CD4-positive, alpha-beta T cell treated with Interleukin-15 for 1 hour (primary cell): ENCODE data around the gene MGAT1.
A peak's percentile ranks its signal among the peaks of the same experiment; 100 is the strongest.
"Not testable (repeated sequence)": the region's sequence is repeated elsewhere in the genome, so short reads cannot be mapped to it uniquely, and the experiment has no call there.

Experiments used
- DNase-seq: peaks from one replicate; pipeline ENCODE4 v3.0.0-alpha.2; 2020

Gene MGAT1

DNA sequence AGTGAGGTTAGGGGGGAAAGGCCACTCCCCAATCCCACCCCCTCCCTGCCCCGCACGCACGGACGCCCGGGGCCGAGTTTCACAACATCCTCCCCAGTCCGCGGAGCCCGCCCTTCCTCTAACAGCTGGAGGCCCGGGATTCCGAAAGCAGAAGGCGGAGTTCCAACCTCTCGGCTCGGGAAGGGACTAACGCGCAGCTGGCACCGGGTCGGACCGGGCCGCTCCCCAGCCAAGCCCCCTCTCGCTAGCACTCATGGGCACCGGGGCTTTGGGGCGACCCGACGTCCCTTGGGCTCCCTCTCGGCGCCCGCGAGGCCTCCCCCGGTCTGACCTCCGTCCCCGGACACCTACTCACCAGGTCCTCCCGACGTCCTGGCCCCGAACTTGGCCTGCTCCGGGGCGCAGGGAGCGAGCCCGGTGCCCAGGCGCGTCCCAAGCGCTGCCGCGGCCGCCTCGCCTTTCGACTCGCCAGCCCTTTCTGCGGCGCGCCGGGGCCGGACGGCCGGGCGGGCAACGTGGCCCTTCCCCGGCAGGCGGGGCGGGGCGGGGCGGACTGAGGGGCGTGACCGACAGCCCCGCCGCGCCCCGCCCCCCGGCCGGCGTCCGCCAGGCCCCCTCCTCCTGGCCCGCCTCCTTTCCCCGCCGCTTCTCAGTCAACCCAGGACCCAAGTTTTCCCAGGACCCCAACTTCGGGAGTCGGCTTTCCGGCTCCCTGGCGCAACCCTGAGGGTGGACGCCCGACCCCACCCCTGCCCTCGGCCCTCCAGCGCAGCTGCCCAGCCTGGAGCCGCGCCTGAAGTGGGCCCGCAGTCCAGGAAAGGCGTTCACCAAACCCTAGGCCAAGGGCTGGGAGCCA is at the start of gene MGAT1:
MGAT1 (minus strand) TSS at position 482 of the 856 bp plus-strand sequence. CDS start 9,835 bp downstream, outside the sequence.
- DNase-seq, result peak; percentile 65

DNA sequence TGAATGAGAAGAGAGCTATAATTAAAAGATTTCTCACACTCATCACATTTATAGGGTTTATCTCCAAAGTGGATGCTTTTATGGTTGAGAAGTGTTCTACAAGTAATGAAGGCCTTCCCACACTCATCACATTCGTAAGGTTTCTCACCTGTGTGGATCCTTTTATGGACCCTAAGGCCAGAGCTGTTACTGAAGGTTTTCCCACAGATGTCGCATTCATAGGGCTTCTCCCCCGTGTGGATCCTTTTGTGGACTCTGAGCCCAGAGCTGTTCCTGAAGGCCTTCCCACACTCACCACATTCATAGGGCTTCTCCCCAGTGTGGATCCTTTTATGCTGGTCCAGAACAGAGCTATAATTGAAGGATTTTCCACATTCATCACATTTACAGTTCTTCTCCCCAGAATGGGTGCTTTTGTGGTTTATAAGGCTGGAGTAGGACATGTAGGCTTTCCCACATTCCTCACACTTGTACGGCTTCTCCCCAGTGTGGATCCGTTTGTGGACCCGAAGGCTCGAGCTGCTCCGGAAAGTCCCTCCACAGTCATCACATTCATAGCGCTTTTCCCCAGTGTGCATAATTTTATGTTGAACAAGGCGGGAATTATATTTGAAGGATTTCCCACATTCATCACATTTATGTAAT is 48.0 kb upstream of the MGAT1 start:
- DNase-seq, result no peak

DNA sequence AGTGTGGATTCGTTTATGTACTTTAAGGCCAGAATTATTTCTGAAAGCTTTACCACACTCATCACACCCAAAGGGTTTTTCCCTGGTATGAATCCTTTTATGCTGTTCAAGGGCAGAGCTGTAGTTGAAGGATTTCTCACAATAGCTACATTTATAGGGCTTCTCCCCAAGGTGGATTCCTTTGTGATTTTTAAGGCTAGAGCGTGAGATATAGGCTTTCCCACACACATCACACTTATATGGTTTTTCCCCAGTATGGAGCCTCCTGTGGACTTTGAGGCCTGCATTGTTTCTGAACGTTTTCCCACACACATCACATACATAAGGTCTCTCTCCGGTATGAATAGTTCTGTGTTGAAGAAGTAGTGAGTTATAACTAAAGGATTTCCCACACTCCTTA is 47.2 kb upstream of the MGAT1 start:
- DNase-seq, result no peak

DNA sequence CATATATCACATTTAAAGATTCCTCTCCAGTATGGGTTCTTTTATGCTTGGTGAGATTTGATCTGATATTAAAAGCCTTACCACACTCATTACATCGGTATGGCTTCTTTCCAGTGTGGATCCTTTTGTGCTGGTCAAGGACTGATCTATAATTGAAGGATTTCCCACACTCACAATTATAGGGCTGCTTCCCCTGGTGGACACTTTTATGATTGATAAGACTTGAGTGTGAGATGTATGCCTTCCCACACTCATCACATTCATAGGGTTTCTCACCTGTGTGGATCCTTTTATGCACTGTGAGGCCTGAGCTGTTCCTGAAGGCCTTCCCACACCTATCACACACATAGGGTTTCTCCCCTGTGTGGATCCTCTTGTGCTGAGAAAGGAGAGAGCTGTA is 46.3 kb upstream of the MGAT1 start:
- DNase-seq, result no peak

DNA sequence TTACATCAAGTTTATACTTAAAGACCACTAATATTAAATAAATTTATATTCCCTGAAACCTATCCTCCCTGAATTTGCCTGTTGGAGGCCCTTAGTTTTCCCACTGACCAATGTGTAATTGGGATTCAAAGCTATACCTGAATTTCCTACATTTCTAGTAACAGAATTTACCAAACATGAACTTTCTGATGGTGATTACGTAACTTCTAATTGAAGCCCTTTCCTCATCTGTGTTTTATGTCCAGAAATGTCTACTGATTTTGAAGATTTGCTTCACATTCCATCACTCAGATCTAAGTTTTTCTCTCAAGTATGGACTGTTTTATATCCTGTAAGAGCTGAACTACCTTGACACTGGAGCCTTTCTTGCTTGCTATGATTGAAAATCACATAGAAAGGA is 45.7 kb upstream of the MGAT1 start:
- DNase-seq, result no peak

DNA sequence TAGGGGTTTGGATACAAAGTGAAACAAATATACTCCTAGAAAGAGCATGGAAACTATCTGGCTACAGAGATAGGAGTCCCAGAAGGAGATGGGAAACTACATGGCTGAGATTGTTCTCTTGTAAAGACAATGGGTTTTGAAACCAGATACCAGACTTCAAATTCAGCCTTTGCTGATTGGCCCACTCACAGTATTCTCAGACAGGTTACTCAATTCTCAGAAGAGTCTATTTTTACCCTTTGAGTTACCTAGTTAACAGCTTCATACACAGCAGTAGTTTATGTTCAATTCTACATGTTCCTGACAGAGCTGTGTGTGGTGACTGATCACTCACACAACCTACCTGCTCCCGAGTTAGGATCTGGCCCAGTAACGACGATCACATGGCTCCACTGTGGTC is 44.4 kb upstream of the MGAT1 start:
- DNase-seq, result no peak

DNA sequence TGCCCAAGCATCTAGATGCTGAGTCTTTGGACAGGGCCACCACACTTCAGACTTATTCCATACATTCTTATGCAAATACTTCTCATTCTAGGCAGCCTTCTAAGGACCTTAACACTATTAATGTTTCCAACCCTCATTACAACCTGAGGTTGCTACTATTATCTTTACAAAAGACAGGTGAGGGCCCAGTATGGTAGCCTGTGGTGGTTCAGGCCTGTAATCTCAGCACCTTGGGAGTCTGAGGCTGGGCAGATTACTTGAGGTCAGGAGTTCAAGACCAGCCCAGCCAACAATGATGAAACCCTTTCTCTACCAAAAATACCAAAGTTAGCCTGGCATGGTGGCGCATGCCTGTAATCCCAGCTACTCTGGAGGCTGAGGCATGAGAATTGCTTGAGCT is 42.3 kb upstream of the MGAT1 start:
- no peak for DNase-seq

DNA sequence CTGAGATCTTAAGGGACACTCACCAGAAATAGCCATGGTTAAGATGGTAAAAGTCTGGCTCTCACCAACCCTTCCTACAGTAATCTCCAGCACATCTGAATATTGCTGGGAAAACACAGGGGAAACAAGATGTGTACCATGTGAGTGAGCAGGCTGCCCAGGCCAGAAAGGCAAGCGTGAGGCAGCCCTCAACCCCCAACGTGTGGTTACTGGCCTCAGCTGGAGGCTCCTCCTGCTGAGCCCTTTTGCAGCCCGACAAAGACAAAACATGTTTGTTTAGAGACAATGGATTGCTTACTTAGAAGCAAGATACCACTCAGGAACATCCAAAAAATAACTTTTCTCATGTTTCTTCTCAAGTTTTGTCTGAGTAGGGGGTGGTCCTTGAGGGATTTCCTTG is 41.8 kb upstream of the MGAT1 start:
- no peak for DNase-seq

DNA sequence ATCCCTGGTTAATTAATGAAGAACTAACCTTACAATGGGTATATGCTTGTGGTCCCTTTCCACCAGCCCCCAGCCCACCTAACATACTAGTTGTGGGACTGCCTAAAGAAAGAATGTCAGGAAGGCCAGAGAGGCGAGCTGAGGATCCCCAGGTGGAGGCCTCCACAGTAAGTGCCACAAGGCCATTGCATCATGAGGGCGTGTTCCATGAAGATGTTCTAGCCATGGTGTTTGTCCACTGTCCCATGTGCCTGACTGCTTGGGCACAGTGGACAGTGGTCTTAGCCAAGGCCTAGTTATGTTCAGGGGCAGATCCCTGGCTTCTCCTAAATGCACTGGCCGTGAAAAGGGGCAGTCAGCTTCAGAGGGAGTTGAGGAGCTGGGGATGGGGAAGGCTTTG is 37.3 kb upstream of the MGAT1 start:
- DNase-seq, result no peak

DNA sequence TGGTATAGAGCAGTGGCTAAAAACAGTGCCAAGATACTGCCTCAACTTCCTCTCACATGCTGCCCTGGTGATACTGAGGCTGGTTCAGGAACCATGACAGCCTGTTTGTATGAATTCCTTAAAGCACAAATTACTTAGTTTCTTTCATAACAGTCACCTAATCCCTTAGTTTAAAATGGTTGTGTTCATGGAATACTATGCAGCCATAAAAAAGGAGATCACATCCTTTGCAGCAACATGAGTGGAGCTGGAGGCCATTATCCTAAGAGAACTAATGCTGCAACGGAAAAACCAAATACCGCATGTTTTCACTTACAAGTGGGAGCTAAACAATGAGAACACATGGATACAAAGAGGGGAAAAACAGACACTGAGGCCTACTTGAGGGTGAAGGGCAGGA is 36.6 kb upstream of the MGAT1 start:
- no peak for DNase-seq

DNA sequence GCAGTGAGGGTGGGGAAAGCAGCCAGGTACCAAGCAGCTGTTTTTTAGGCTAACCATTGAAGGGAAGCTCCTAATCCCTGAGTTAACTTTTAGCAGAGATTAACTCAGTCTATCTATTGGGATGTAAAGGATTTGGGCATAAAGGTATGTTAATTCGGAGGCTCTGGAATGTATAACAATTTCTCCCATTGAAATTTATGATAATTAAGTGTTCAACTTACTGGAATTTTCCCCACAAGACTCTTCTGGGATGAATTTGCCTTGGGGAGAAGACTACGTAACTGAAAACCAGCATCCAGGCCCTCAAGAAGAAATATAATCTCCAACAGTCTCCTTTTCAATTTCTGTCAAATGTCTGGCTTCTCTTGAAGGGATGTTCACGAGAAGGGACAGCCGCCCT is 34.9 kb upstream of the MGAT1 start:
- no peak for DNase-seq

DNA sequence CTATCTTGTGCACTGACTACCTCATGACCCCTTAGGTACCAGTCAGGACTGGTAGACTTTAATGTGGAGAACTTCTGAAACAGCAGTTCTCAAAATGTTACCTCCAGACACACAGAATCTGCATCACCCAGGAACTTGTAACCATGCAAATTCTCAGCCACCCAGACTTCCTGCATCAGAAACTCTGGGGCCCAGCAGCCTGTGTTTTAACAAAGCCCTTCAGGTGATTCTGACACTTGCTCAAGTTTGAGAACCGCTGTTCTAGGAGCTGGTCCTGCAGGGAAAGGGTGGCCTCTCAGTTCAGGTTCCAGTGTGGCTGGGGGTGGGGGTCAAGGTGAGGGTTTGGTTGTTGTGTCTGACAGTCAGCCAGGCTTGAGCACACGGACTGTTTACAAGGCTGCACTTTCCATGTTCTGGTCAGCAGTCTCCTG is 30.0 kb upstream of the MGAT1 start:
- peak; percentile 44 for DNase-seq

DNA sequence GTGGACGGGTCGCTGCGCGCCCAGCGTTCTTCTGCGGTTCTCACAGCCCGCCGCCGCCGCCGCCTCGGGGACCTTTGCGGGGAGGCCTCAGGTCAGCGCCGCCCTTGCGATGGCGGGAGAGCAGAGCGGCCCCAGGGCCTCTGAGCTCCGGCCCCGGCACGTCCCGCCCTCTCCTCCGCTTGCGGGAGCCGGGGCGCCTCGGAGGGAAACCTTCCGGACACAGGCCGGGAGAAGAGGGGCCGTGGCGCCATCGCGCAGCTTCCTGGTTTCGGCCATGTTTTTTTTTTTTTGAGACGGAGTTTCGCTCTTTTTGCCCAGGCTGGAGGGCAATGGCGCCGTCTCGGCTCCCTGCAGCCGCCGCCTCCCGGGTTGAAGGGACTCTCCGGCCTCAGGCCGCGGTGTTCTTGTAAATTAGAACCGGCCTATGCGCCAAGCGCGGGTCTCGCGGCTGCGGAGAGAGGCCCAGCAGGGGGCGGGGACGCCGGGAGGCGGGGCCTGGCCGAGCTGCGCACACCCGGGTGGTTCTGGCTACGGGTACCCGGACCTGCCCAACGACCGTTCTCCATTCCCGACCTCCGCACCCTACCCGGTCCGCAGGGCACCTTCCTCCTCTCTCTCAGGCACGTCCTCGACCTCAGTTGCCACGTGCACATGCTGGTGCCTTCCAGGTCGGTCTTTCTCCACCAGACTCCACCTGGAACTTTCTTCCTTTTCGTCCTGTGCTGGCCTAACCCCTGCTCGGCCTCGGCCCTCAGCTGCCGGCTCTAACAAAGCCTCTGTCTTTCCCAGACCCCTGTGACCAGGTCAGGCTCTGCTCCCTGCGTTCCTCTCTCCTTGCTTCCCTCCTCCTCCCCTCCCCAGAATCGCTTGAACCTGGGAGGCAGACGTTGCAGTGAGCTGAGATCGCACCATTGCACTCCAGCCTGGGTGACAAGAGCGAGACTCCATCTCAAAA is 28.8 kb upstream of the MGAT1 start:
- peak; percentile 79 for DNase-seq

DNA sequence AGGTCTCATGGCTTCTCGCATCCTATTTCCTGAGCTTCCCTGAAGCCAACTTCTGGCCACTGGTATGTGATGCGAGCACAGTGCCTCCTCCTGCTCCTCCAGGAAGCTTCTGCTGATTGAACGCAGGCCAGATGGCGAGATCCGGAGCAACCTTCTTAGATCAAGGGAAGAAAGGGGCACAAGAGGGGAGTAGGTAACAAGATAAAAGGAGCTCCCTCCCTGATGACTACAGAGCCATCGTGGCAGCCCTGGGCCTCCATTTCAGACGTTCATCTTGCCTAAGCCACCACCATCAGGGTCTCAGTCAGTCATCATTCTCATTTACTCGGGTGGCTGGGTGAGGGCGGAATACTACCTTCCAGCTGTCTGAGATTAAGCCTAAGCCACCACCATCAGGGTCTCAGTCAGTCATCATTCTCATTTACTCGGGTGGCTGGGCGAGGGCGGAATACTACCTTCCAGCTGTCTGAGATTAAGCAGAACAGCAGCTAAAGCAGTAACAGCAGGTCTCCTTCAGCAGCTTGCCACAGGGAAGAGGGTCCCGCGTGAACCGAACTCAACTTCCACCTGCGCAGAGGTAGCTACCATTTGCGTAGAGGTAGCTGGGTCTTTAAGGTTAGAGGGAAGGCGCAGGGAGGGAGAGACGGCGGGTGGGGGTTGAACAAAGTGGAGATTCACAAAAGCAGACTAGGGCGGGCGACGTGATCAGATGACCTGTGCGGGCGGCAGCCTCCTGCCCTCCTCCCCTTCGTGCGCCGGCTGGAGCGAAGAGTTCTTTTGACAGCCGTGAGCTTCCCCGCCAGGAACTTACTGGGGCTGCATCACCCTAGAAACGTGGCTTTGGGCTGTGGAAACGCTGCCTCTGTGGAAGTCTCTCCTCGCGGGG is 27.9 kb upstream of the MGAT1 start:
- peak; percentile 81 for DNase-seq

DNA sequence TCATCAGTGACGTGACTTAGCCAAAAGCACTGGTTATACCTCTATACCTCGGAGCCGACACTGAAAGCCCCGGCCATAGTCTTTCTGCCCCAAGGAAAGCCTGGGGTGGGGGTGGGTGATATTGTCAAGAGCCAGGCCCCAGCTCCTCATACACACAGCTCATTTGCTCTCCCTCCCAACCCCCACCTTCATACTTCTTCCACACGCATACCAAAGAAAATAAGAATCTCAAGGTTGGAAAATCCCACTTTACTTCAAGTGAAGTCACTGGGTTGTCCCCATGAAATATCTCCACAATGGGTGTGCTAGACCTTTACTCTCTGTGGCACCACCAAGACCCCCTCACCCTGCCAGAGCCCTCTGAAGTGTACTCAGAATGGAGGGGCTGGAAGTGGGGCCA is 27.1 kb upstream of the MGAT1 start:
- DNase-seq, result no peak

DNA sequence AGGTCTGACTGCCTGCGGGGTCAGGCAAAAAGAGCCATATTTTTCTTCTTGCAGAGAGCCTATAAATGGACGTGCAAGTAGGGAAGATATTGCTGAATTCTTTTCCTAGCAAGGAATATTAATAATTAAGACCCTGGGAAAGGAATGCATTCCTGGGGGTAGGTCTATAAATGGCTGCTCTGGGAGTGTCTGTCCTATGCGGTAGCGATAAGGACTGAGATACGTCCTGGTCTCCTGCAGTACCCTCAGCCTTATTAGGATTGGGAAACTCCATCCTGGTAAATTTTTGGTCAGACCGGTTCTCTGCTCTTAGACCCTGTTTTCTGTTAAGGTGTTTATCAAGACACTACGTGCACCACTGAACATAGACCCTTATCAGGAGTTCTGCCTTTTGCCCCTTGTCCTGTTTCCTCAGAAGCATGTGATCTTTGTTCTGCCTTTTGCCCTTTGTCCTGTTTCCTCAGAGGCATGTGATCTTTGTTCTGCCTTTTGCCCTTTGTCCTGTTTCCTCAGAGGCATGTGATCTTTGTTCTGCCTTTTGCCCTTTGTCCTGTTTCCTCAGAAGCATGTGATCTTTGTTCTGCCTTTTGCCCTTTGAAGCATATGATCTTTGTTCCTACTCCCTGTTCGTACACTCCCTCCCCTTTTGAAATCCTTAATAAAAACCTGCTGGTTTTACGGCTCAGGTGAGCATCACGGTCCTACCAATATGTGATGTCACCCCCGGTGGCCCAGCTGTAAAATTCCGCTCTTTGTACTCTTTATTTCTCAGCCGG is 26.3 kb upstream of the MGAT1 start:
- DNase-seq, result peak; percentile 45

DNA sequence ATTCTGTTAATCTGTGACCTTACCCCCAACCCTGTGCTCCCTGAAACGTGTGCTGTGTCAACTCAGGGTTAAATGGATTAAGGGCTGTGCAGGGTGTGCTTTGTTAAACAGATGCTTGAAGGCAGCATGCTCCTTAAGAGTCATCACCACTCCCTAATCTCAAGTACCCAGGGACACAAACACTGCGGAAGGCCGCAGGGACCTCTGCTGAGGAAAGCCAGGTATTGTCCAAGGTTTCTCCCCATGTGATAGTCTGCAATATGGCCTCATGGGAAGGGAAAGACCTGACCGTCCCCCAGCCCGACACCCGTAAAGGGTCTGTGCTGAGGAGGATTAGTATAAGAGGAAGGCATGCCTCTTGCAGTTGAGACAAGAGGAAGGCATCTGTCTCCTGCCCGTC is 24.8 kb upstream of the MGAT1 start:
- DNase-seq, result not testable (repeated sequence)

DNA sequence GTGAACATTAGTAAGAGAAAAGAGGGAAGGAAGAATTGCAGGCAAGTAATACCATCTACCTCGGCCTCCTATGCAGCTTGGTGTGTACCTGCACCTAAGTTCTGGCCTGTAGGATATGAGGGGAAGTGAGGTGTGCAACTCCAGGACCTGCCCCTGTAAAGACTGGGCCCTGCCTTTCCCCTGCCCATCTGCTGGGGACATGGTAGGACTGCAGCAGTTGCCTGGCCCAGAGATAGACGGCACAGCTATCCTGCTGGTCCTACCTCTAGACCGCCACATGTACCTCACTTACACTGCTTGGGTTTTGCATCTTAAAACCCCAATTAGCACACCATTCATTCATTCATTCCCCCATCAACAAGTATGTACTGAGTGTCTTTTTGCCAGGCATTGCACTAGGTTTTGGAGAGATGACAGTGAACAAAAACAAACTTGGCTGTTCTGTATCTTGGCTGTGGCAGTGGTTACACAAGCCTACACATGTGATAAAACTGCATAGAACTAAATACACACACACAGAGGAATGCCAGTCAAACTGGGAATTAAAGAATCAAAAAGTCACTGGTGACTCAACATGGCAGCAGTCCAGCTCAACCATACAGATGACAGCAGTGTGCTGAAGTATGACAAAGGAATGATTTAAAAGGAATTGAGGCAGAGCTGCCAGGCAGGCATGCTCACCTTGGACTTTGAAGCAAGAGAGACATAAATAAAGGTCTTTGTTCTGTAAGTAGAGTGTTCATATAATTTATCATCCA is 23.3 kb upstream of the MGAT1 start:
- no peak for DNase-seq

DNA sequence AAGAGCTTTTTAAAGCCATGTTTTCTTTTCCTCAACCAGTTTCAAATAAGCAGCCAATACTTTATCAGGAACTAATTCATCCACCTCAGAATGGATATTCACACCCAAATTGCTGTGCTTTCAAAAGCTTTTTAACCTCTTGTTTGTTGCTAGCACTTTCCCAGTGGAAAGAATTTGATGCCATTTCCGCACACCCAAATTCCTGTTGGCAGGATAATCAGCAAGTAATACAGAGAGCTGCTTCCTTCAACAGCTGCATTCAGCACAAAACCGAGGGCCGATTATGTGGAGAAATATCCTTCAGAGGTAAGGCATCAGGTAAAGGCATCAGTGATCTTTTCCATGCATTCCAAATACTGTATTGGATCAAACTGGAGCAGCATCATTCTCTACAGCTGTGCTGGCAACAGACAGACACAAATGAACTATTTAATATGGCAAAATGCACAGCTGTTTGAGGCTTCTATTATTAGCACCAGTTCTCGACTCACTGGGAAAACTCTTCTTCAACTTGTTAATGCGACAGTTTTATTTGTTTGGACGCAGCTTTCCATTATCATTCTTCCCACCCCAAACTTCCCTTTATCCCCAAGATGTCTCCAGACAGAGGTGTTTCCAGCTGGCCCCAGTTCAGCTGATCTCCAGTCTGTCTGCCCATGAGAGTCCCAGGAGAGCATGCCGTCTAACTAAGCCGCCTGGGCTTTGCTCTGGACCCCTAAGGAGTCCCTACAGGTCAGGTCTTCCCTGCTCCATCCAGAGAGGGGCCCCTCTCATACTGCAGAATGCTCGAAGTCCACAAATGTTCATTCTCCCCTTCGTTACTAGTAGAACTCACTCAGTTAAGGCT is 22.2 kb upstream of the MGAT1 start:
- no peak for DNase-seq
